ENCODE data around the gene LYSMD4.

Gene LYSMD4

GRCh38 chr15:99712415-99712814, 20.8 kb downstream of the LYSMD4 start:
- Histone ChIP-seq H3K4me3 (ENCODE audit: low read length in 2 of 2) (no peak overlapping the region), H3K9ac (ENCODE audit: low read depth, low read length, poor library complexity) (no peak overlapping the region), H2BK120ac (ENCODE audit: low read depth, low read length) (no peak overlapping the region), H2BK5ac (ENCODE audit: low read length) (no peak overlapping the region), H4K91ac (ENCODE audit: low read depth, low read length, poor library complexity) (no peak overlapping the region), H3K4me2 (ENCODE audit: insufficient read depth, low read length, poor library complexity, severe bottlenecking) (no peak overlapping the region), H3K4me1 (ENCODE audit: control insufficient read depth in 2 of 2, insufficient read depth in 1 of 2, low read depth in 1 of 2, low read length in 2 of 2) (no peaks in the 10 kb centered on the region), H3K27ac (replicated peaks; ENCODE audit: low read length) (no peak overlapping the region), H2BK15ac (ENCODE audit: low read length) (no peak overlapping the region), H3K4ac (ENCODE audit: low read length) (no peak overlapping the region), H4K8ac (ENCODE audit: low read depth, low read length) (no peak overlapping the region), H2BK12ac (ENCODE audit: low read length) (no peak overlapping the region), H3K27me3 (ENCODE audit: control insufficient read depth in 3 of 3, insufficient read depth in 3 of 3, low read depth in 1 of 3, low read length in 3 of 3) (no peaks in the 10 kb centered on the region), H3K36me3 (replicated peaks in 1 of 2; ENCODE audit: control insufficient read depth in 2 of 2, insufficient read depth in 2 of 2, low read length in 2 of 2) (peaks cover 10 to 98% of the 10 kb centered on the region in 2 donors), H2AK5ac (ENCODE audit: low read depth, low read length) (no peak overlapping the region), H3K79me1 (ENCODE audit: low read depth, low read length) (no peaks in the 10 kb centered on the region), H2AFZ (ENCODE audit: low read length) (no peak overlapping the region), H3K23ac (ENCODE audit: low read depth, low read length, poor library complexity) (no peak overlapping the region), H3K9me3 (replicated peaks in 1 of 2; ENCODE audit: control insufficient read depth in 2 of 2, insufficient read depth in 1 of 2, low read depth in 1 of 2, low read length in 2 of 2) (no peaks in the 10 kb centered on the region), H3K14ac (ENCODE audit: low read length) (no peak overlapping the region), H3K18ac (ENCODE audit: low read length) (no peak overlapping the region)
- WGBS, 2 donors (ENCODE audit: extremely low coverage in 2 of 2, insufficient read length in 2 of 2, insufficient replicate concordance in 1 of 2) = no CpG with 5 or more reads among the region's 18 CpGs
- DNase-seq (ENCODE audit: low spot score) = no peak

- peaks cover 9 to 97% of the 10 kb centered on the region in 2 donors for H3K36me3 ChIP-seq (replicated peaks in 1 of 2; ENCODE audit: control insufficient read depth in 2 of 2, insufficient read depth in 2 of 2, low read length in 2 of 2)
Measured at GRCh38 chr15:99711625-99712024, 21.6 kb downstream of the LYSMD4 start.

GRCh38 chr15:99709243-99709986, 23.8 kb downstream of the LYSMD4 start:
- no peak overlapping the region for H3K23ac ChIP-seq (ENCODE audit: low read depth, low read length, poor library complexity)
- H4K8ac ChIP-seq (ENCODE audit: low read depth, low read length) = no peak overlapping the region
- no peak overlapping the region for H4K91ac ChIP-seq (ENCODE audit: low read depth, low read length, poor library complexity)
- H3K4me1 ChIP-seq (ENCODE audit: control insufficient read depth in 2 of 2, insufficient read depth in 1 of 2, low read depth in 1 of 2, low read length in 2 of 2) = peaks cover 0 to 5% of the 10 kb centered on the region in 2 donors
- H3K18ac ChIP-seq (ENCODE audit: low read length) = no peak overlapping the region
- H3K9ac ChIP-seq (ENCODE audit: low read depth, low read length, poor library complexity) = no peak overlapping the region
- no peak overlapping the region for H2BK120ac ChIP-seq (ENCODE audit: low read depth, low read length)
- H3K9me3 ChIP-seq (replicated peaks in 1 of 2; ENCODE audit: control insufficient read depth in 2 of 2, insufficient read depth in 1 of 2, low read depth in 1 of 2, low read length in 2 of 2) = no peaks in the 10 kb centered on the region
- WGBS, 2 donors (ENCODE audit: extremely low coverage in 2 of 2, insufficient read length in 2 of 2, insufficient replicate concordance in 1 of 2) = no CpG with 5 or more reads among the region's 16 CpGs
- H3K27ac ChIP-seq (replicated peaks; ENCODE audit: low read length) = no peak overlapping the region
- no peak overlapping the region for H2AFZ ChIP-seq (ENCODE audit: low read length)
- no peak overlapping the region for H2BK15ac ChIP-seq (ENCODE audit: low read length)
- H3K4ac ChIP-seq (ENCODE audit: low read length) = no peak overlapping the region
- no peaks in the 10 kb centered on the region for H3K27me3 ChIP-seq (ENCODE audit: control insufficient read depth in 3 of 3, insufficient read depth in 3 of 3, low read depth in 1 of 3, low read length in 3 of 3)
- H3K36me3 ChIP-seq (replicated peaks in 1 of 2; ENCODE audit: control insufficient read depth in 2 of 2, insufficient read depth in 2 of 2, low read length in 2 of 2) = peaks cover 7 to 78% of the 10 kb centered on the region in 2 donors
- H3K4me3 ChIP-seq (ENCODE audit: low read length in 2 of 2) = no peak overlapping the region
- no peaks in the 10 kb centered on the region for H3K79me1 ChIP-seq (ENCODE audit: low read depth, low read length)
- H3K14ac ChIP-seq (ENCODE audit: low read length) = no peak overlapping the region
- no peak for DNase-seq (ENCODE audit: low spot score)
- no peak overlapping the region for H3K4me2 ChIP-seq (ENCODE audit: insufficient read depth, low read length, poor library complexity, severe bottlenecking)
- H2BK5ac ChIP-seq (ENCODE audit: low read length) = no peak overlapping the region
- H2BK12ac ChIP-seq (ENCODE audit: low read length) = no peak overlapping the region
- H2AK5ac ChIP-seq (ENCODE audit: low read depth, low read length) = no peak overlapping the region

More at GRCh38 chr15:99711625-99712024, 21.6 kb downstream of the LYSMD4 start:
- Histone ChIP-seq H3K14ac (ENCODE audit: low read length) (no peak overlapping the region), H2BK120ac (ENCODE audit: low read depth, low read length) (no peak overlapping the region), H2BK15ac (ENCODE audit: low read length) (no peak overlapping the region), H3K79me1 (ENCODE audit: low read depth, low read length) (no peaks in the 10 kb centered on the region), H3K4me2 (ENCODE audit: insufficient read depth, low read length, poor library complexity, severe bottlenecking) (no peak overlapping the region), H2AFZ (ENCODE audit: low read length) (no peak overlapping the region), H2BK12ac (ENCODE audit: low read length) (no peak overlapping the region), H3K9me3 (replicated peaks in 1 of 2; ENCODE audit: control insufficient read depth in 2 of 2, insufficient read depth in 1 of 2, low read depth in 1 of 2, low read length in 2 of 2) (no peaks in the 10 kb centered on the region), H4K91ac (ENCODE audit: low read depth, low read length, poor library complexity) (no peak overlapping the region), H3K4me3 (ENCODE audit: low read length in 2 of 2) (no peak overlapping the region), H3K23ac (ENCODE audit: low read depth, low read length, poor library complexity) (no peak overlapping the region), H3K27me3 (ENCODE audit: control insufficient read depth in 3 of 3, insufficient read depth in 3 of 3, low read depth in 1 of 3, low read length in 3 of 3) (no peaks in the 10 kb centered on the region), H3K4me1 (ENCODE audit: control insufficient read depth in 2 of 2, insufficient read depth in 1 of 2, low read depth in 1 of 2, low read length in 2 of 2) (no peaks in the 10 kb centered on the region), H2AK5ac (ENCODE audit: low read depth, low read length) (no peak overlapping the region), H3K18ac (ENCODE audit: low read length) (no peak overlapping the region), H3K9ac (ENCODE audit: low read depth, low read length, poor library complexity) (no peak overlapping the region), H4K8ac (ENCODE audit: low read depth, low read length) (no peak overlapping the region), H3K27ac (replicated peaks; ENCODE audit: low read length) (no peak overlapping the region), H2BK5ac (ENCODE audit: low read length) (no peak overlapping the region), H3K4ac (ENCODE audit: low read length) (no peak overlapping the region)
- WGBS, 2 donors (ENCODE audit: extremely low coverage in 2 of 2, insufficient read length in 2 of 2, insufficient replicate concordance in 1 of 2) = no CpG with 5 or more reads among the region's 5 CpGs
- no peak for DNase-seq (ENCODE audit: low spot score)

GRCh38 chr15:99708563-99708962, 24.7 kb downstream of the LYSMD4 start:
- no CpG with 5 or more reads among the region's 7 CpGs for WGBS, 2 donors (ENCODE audit: extremely low coverage in 2 of 2, insufficient read length in 2 of 2, insufficient replicate concordance in 1 of 2)

More at GRCh38 chr15:99708563-99708962, 24.7 kb downstream of the LYSMD4 start:
- Histone ChIP-seq H3K9ac (ENCODE audit: low read depth, low read length, poor library complexity) (peak overlapping the region; percentile 64), H3K9me3 (replicated peaks in 1 of 2; ENCODE audit: control insufficient read depth in 2 of 2, insufficient read depth in 1 of 2, low read depth in 1 of 2, low read length in 2 of 2) (no peaks in the 10 kb centered on the region), H2BK12ac (ENCODE audit: low read length) (no peak overlapping the region), H3K27me3 (ENCODE audit: control insufficient read depth in 3 of 3, insufficient read depth in 3 of 3, low read depth in 1 of 3, low read length in 3 of 3) (no peaks in the 10 kb centered on the region), H2AFZ (ENCODE audit: low read length) (no peak overlapping the region), H4K8ac (ENCODE audit: low read depth, low read length) (no peak overlapping the region), H3K4me1 (ENCODE audit: control insufficient read depth in 2 of 2, insufficient read depth in 1 of 2, low read depth in 1 of 2, low read length in 2 of 2) (peaks cover 0 to 5% of the 10 kb centered on the region in 2 donors), H3K23ac (ENCODE audit: low read depth, low read length, poor library complexity) (no peak overlapping the region), H2BK15ac (ENCODE audit: low read length) (no peak overlapping the region), H3K4ac (ENCODE audit: low read length) (no peak overlapping the region), H2BK120ac (ENCODE audit: low read depth, low read length) (no peak overlapping the region), H2AK5ac (ENCODE audit: low read depth, low read length) (no peak overlapping the region), H3K79me1 (ENCODE audit: low read depth, low read length) (no peaks in the 10 kb centered on the region), H3K36me3 (replicated peaks in 1 of 2; ENCODE audit: control insufficient read depth in 2 of 2, insufficient read depth in 2 of 2, low read length in 2 of 2) (peaks cover 7 to 69% of the 10 kb centered on the region in 2 donors), H2BK5ac (ENCODE audit: low read length) (no peak overlapping the region), H3K18ac (ENCODE audit: low read length) (no peak overlapping the region), H4K91ac (ENCODE audit: low read depth, low read length, poor library complexity) (no peak overlapping the region), H3K4me3 (ENCODE audit: low read length in 2 of 2) (peak overlapping the region in 1 of 2 donors; percentile 23), H3K14ac (ENCODE audit: low read length) (no peak overlapping the region), H3K27ac (replicated peaks; ENCODE audit: low read length) (no peak overlapping the region), H3K4me2 (ENCODE audit: insufficient read depth, low read length, poor library complexity, severe bottlenecking) (no peak overlapping the region)
- DNase-seq (ENCODE audit: low spot score) = no peak
